Neuronal stem cell (in vitro differentiated cells): ENCODE measurements around the gene HADH.

Experiments used
- DNase-seq: peaks from one replicate; pipeline ENCODE4 v3.0.0-alpha.2; 2013; ENCODE audit warnings: low spot score
- H2AFZ ChIP-seq: one replicate; pipeline ENCODE4 v1.6.1; 2013; ENCODE audit warnings: mild to moderate bottlenecking, low read length, inconsistent platforms
- H2AK5ac ChIP-seq: 2 replicates; pipeline ENCODE4 v1.6.1; 2013; ENCODE audit warnings: low read depth, mild to moderate bottlenecking, inconsistent platforms, low read length, moderate library complexity, mixed read lengths
- H2BK120ac ChIP-seq: 2 replicates; pipeline ENCODE4 v1.6.1; 2013; ENCODE audit warnings: low read depth, mild to moderate bottlenecking, inconsistent platforms, low read length, moderate library complexity, mixed read lengths
- H2BK12ac ChIP-seq: one replicate; pipeline ENCODE4 v1.6.1; 2013; ENCODE audit warnings: low read length, inconsistent platforms
- H2BK15ac ChIP-seq: 2 replicates; pipeline ENCODE4 v1.6.1; 2013; ENCODE audit warnings: mild to moderate bottlenecking, low read length, inconsistent platforms, mixed read lengths
- H2BK5ac ChIP-seq: one replicate; pipeline ENCODE4 v1.6.1; 2013; ENCODE audit warnings: inconsistent platforms, mild to moderate bottlenecking, low read length, moderate library complexity
- H3K14ac ChIP-seq: one replicate; pipeline ENCODE4 v1.6.1; 2013; ENCODE audit warnings: low read length, inconsistent platforms
- H3K18ac ChIP-seq: 2 replicates; pipeline ENCODE4 v1.6.1; 2013; ENCODE audit warnings: low read length, inconsistent platforms
- H3K23ac ChIP-seq: 2 replicates; pipeline ENCODE4 v1.6.1; 2013; ENCODE audit warnings: low read depth, mild to moderate bottlenecking, mixed read lengths, low read length, inconsistent platforms; ENCODE audit not compliant: poor library complexity
- H3K27ac ChIP-seq: replicated peaks from 3 replicates; pipeline ENCODE4 v1.5.1; 2013; ENCODE audit warnings: low read length, inconsistent platforms
- H3K27me3 ChIP-seq, 3 experiments: 2 replicates each; pipeline ENCODE4 v1.6.1; 2013; ENCODE audit warnings: low read length in 3 of 3, mild to moderate bottlenecking in 2 of 3, inconsistent platforms in 1 of 3, low read depth in 1 of 3, mixed read lengths in 1 of 3, moderate library complexity in 1 of 3; ENCODE audit not compliant: control insufficient read depth in 3 of 3, insufficient read depth in 3 of 3
- H3K36me3 ChIP-seq, 2 donors: replicated peaks in 1 of 2; 2 replicates each; pipeline ENCODE4 v1.6.1; 2013; ENCODE audit warnings: low read length in 2 of 2; ENCODE audit not compliant: control insufficient read depth in 2 of 2, insufficient read depth in 2 of 2
- H3K4ac ChIP-seq: 2 replicates; pipeline ENCODE4 v1.6.1; 2013; ENCODE audit warnings: inconsistent platforms, mild to moderate bottlenecking, low read length, moderate library complexity
- H3K4me1 ChIP-seq, 2 donors: 1 replicate in 1 of 2; 2 replicates in 1 of 2; pipeline ENCODE4 v1.6.1; 2013; ENCODE audit warnings: low read length in 2 of 2, low read depth in 1 of 2; ENCODE audit not compliant: control insufficient read depth in 2 of 2, insufficient read depth in 1 of 2
- H3K4me2 ChIP-seq: one replicate; pipeline ENCODE4 v1.6.1; 2013; ENCODE audit warnings: mild to moderate bottlenecking, low read length, inconsistent platforms; ENCODE audit not compliant: insufficient read depth, poor library complexity, severe bottlenecking
- H3K4me3 ChIP-seq, 2 donors: 2 replicates each; pipeline ENCODE4 v1.5.1; 2013; ENCODE audit warnings: low read length in 2 of 2, mild to moderate bottlenecking in 2 of 2, inconsistent platforms in 1 of 2, moderate library complexity in 1 of 2
- H3K79me1 ChIP-seq: one replicate; pipeline ENCODE4 v1.6.1; 2013; ENCODE audit warnings: low read depth, mild to moderate bottlenecking, inconsistent platforms, low read length, moderate library complexity
- H3K9ac ChIP-seq: one replicate; pipeline ENCODE4 v1.6.1; 2013; ENCODE audit warnings: mild to moderate bottlenecking, low read depth, low read length, inconsistent platforms; ENCODE audit not compliant: poor library complexity
- H3K9me3 ChIP-seq, 2 donors: replicated peaks in 1 of 2; 2 replicates each; pipeline versions ENCODE3 to v1.6.1; 2013; ENCODE audit warnings: low read length in 2 of 2, mild to moderate bottlenecking in 2 of 2, inconsistent platforms in 1 of 2, low read depth in 1 of 2, mixed read lengths in 1 of 2, moderate library complexity in 1 of 2; ENCODE audit not compliant: control insufficient read depth in 2 of 2, insufficient read depth in 1 of 2
- H4K8ac ChIP-seq: one replicate; pipeline ENCODE4 v1.6.1; 2013; ENCODE audit warnings: low read depth, mild to moderate bottlenecking, inconsistent platforms, low read length, moderate library complexity
- H4K91ac ChIP-seq: one replicate; pipeline ENCODE4 v1.6.1; 2013; ENCODE audit warnings: low read length, low read depth, mild to moderate bottlenecking, inconsistent platforms; ENCODE audit not compliant: poor library complexity
- WGBS, 2 donors: extraction: QIAGEN DNeasy Blood & Tissue Kit; methylation state at CpG; one replicate each; pipeline ENCODE4 v1.1.7; 2013; ENCODE audit warnings: missing lambda C conversion rate in 2 of 2, mixed read lengths in 1 of 2; ENCODE audit not compliant: insufficient read length in 2 of 2, insufficient replicate concordance in 1 of 2; ENCODE audit errors: extremely low coverage in 2 of 2; 5-methylcytosine and 5-hydroxymethylcytosine counted together

HADH gene

GRCh38 chr4:108013327-108013726, 23.6 kb downstream of the HADH start:
- no peak overlapping the region for H3K23ac ChIP-seq
- no peaks in the 10 kb centered on the region for H3K4me1 ChIP-seq
- no peak overlapping the region for H3K27ac ChIP-seq
- H3K18ac ChIP-seq, result no peak overlapping the region
- peaks cover 9 to 81% of the 10 kb centered on the region in 2 donors for H3K36me3 ChIP-seq
- H2BK120ac ChIP-seq, result no peak overlapping the region
- no peaks in the 10 kb centered on the region for H3K27me3 ChIP-seq
- peaks cover 0 to 3% of the 10 kb centered on the region in 2 donors for H3K9me3 ChIP-seq
- no peak overlapping the region for H4K8ac ChIP-seq
- no peak overlapping the region for H2BK15ac ChIP-seq
- H3K4me3 ChIP-seq, result no peak overlapping the region
- no peak overlapping the region for H3K9ac ChIP-seq
- H3K4me2 ChIP-seq, result no peak overlapping the region
- H2AFZ ChIP-seq, result no peak overlapping the region
- H2AK5ac ChIP-seq, result no peak overlapping the region
- no peak overlapping the region for H2BK5ac ChIP-seq
- no peak overlapping the region for H2BK12ac ChIP-seq
- H3K79me1 ChIP-seq, result no peaks in the 10 kb centered on the region
- no peak overlapping the region for H4K91ac ChIP-seq
- no peak overlapping the region for H3K4ac ChIP-seq
- H3K14ac ChIP-seq, result no peak overlapping the region
- no peak for DNase-seq

GRCh38 chr4:108013955-108014354, 24.3 kb downstream of the HADH start:
- peaks cover 9 to 84% of the 10 kb centered on the region in 2 donors for H3K36me3 ChIP-seq
- no peaks in the 10 kb centered on the region for H3K27me3 ChIP-seq
- H4K91ac ChIP-seq, result no peak overlapping the region
- H3K23ac ChIP-seq, result no peak overlapping the region
- H2BK5ac ChIP-seq, result no peak overlapping the region
- H2AFZ ChIP-seq, result no peak overlapping the region
- no peak overlapping the region for H4K8ac ChIP-seq
- no peak overlapping the region for H3K4ac ChIP-seq
- no peak for DNase-seq
- peaks cover 0 to 3% of the 10 kb centered on the region in 2 donors for H3K9me3 ChIP-seq
- H3K4me2 ChIP-seq, result no peak overlapping the region
- H2AK5ac ChIP-seq, result no peak overlapping the region
- no peak overlapping the region for H2BK15ac ChIP-seq
- no peak overlapping the region for H3K27ac ChIP-seq
- no peak overlapping the region for H3K18ac ChIP-seq
- no peaks in the 10 kb centered on the region for H3K4me1 ChIP-seq
- no peak overlapping the region for H2BK120ac ChIP-seq
- H3K9ac ChIP-seq, result no peak overlapping the region
- no peak overlapping the region for H2BK12ac ChIP-seq
- WGBS, 2 donors, result no CpG with 5 or more reads among the region's 5 CpGs
- no peak overlapping the region for H3K14ac ChIP-seq
- H3K4me3 ChIP-seq, result no peak overlapping the region
- H3K79me1 ChIP-seq, result no peaks in the 10 kb centered on the region

GRCh38 chr4:108018040-108018883, 28.6 kb downstream of the HADH start:
- peaks cover 28 to 89% of the 10 kb centered on the region in 2 donors for H3K36me3 ChIP-seq
- no peak overlapping the region for H4K8ac ChIP-seq
- WGBS, 2 donors, result no CpG with 5 or more reads among the region's 8 CpGs
- no peak overlapping the region for H3K4ac ChIP-seq
- no peak overlapping the region for H2BK15ac ChIP-seq
- H2BK12ac ChIP-seq, result no peak overlapping the region
- H2BK5ac ChIP-seq, result no peak overlapping the region
- no peak overlapping the region for H3K14ac ChIP-seq
- no peaks in the 10 kb centered on the region for H3K27me3 ChIP-seq
- no peak overlapping the region for H3K4me3 ChIP-seq
- no peaks in the 10 kb centered on the region for H3K79me1 ChIP-seq
- no peak overlapping the region for H3K9ac ChIP-seq
- H3K4me2 ChIP-seq, result no peak overlapping the region
- H3K18ac ChIP-seq, result no peak overlapping the region
- DNase-seq, result peak; percentile 82
- H4K91ac ChIP-seq, result no peak overlapping the region
- no peak overlapping the region for H2AFZ ChIP-seq
- H2AK5ac ChIP-seq, result no peak overlapping the region
- H3K4me1 ChIP-seq, result no peaks in the 10 kb centered on the region
- H3K23ac ChIP-seq, result no peak overlapping the region
- no peak overlapping the region for H2BK120ac ChIP-seq
- no peak overlapping the region for H3K27ac ChIP-seq
- H3K9me3 ChIP-seq, result no peaks in the 10 kb centered on the region

- no peaks in the 10 kb centered on the region for H3K79me1 ChIP-seq
- H3K4me2 ChIP-seq, result no peak overlapping the region
- H4K91ac ChIP-seq, result no peak overlapping the region
- no peak overlapping the region for H2BK15ac ChIP-seq
- H3K36me3 ChIP-seq, result peaks cover 31 to 89% of the 10 kb centered on the region in 2 donors
- H3K18ac ChIP-seq, result no peak overlapping the region
- no peaks in the 10 kb centered on the region for H3K9me3 ChIP-seq
- no peak for DNase-seq
- H3K27ac ChIP-seq, result no peak overlapping the region
- no peak overlapping the region for H4K8ac ChIP-seq
- no peaks in the 10 kb centered on the region for H3K27me3 ChIP-seq
- no peak overlapping the region for H3K4ac ChIP-seq
- no peak overlapping the region for H3K4me3 ChIP-seq
- H3K9ac ChIP-seq, result no peak overlapping the region
- no peak overlapping the region for H3K14ac ChIP-seq
- no peak overlapping the region for H2AFZ ChIP-seq
- H3K4me1 ChIP-seq, result no peaks in the 10 kb centered on the region
- H2BK120ac ChIP-seq, result no peak overlapping the region
- no CpG with 5 or more reads among the region's 2 CpGs for WGBS, 2 donors
- no peak overlapping the region for H2BK12ac ChIP-seq
- H2BK5ac ChIP-seq, result no peak overlapping the region
- H3K23ac ChIP-seq, result no peak overlapping the region
- no peak overlapping the region for H2AK5ac ChIP-seq
Measured at GRCh38 chr4:108018884-108019187, 29.1 kb downstream of the HADH start.
